GM12872 (cell line): ENCODE data around the gene LAMA4.

ENCODE experiments used
- TF ChIP-seq, protein P1 (sequence below): IDR thresholded peaks from 3 replicates; pipeline ENCODE4 v1.5.1; 2011; ENCODE audit warnings: low read depth, mild to moderate bottlenecking, low read length, moderate library complexity; ENCODE audit not compliant: insufficient read depth

The LAMA4 gene

DNA sequence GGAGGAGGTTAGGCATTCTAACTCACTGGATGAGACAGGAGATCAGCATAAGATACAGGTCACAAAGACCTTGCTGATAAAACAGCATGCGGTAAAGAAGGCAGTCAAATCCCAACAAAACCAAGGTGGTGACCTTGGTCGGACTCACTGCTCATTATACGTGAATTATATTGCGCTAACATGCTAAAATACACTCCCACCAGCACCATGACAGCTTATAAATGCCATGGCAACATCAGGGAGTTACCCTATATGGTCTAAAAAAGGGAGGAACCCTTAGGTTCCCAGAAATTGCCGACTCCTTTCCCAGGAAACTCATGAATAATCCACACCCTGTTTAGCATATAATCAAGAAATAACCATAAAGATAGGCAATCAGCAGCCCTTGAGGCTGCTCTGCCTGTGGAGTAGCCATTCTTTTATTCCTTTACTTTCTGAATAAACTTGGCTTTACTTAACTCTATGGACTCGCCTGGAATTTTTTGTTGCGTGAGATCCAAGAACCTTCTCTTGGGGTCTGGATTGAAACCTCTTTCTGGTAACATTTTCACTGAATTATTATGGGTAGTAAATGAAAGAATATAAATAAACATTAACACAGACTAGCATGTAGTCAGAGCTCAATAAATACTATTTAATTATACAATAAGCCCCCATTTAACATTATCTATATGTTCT is 3.0 kb upstream of the LAMA4 start:
- TF ChIP-seq, protein P1, sequence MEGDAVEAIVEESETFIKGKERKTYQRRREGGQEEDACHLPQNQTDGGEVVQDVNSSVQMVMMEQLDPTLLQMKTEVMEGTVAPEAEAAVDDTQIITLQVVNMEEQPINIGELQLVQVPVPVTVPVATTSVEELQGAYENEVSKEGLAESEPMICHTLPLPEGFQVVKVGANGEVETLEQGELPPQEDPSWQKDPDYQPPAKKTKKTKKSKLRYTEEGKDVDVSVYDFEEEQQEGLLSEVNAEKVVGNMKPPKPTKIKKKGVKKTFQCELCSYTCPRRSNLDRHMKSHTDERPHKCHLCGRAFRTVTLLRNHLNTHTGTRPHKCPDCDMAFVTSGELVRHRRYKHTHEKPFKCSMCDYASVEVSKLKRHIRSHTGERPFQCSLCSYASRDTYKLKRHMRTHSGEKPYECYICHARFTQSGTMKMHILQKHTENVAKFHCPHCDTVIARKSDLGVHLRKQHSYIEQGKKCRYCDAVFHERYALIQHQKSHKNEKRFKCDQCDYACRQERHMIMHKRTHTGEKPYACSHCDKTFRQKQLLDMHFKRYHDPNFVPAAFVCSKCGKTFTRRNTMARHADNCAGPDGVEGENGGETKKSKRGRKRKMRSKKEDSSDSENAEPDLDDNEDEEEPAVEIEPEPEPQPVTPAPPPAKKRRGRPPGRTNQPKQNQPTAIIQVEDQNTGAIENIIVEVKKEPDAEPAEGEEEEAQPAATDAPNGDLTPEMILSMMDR = no peak

GRCh38 chr6:112254921-112255320 is 554 bp upstream of the LAMA4 start:
- TF ChIP-seq, protein P1 = no peak

- TF ChIP-seq, protein P1 = no peak
Observed at GRCh38 chr6:112253498-112253840, 898 bp downstream of the LAMA4 start.

- TF ChIP-seq, protein P1 = no peak
Observed at GRCh38 chr6:112252571-112253497, 1.5 kb downstream of the LAMA4 start.

DNA sequence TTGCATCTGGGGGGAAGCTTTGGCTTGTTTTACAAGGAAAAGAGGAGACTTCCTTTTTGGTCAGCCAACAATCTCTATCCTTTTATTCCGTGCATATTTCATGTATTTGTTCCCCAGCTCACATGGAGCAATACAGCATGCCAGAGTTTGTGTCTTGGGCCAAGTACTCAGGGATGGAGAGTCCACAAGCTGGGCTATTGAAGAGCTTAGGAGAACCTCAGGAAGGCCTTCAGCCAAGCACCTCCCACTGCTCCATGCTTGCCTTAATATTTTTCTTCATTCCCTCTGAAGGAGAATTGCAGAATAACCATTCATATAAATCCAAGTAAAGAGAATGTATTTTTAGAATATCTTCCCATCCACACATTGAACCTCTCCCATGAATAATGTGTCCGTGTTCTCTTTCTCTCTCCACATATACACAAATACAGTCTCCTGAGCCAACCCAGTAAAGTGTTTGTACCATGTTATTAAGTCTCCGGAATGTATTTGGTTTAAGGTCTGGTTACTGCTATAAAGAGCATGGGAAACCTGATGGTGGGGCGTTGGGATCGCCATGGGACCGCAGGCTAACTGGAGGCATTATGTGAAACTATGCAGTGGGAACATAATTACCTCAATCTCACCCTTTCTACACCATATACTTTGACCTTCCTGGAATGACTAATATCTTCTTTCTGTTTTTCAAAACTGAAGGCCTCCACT is 3.0 kb downstream of the LAMA4 start:
- TF ChIP-seq, protein P1 = no peak

- TF ChIP-seq, protein P1 = no peak
Observed at GRCh38 chr6:112249489-112249888, 4.9 kb downstream of the LAMA4 start.

DNA sequence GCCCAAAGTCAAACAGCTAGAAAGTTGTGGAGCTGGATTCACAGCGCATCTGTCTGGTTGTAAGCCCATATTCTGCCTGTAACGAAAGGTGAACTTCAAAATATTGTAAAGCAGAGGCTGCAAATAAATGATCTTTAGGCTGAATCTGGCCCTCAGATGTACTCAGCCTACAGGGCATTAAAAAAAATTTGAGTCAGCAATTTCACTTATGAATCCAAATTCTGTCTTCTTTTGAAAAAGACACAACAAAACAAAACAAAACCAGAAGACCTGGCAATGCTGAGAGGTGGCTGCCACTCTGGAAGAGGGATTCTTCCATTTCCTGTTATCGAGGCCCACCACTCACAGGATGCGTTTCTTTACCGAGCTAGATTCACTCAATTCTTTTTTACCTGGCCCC is 7.1 kb downstream of the LAMA4 start:
- TF ChIP-seq, protein P1 = no peak
